Stimulated activated CD8-positive, alpha-beta memory T cell treated with anti-CD3 and anti-CD28 coated beads, Interleukin-12 subunit alpha, Interleukin-12 subunit beta, amount 100 ng/mL, for 4 hours (primary cell): ENCODE results near the gene CDC42BPA.

Source experiments
- DNase-seq: peaks from one replicate; pipeline ENCODE4 v3.0.0-alpha.2; 2020; ENCODE audit warnings: low read depth

The CDC42BPA gene

DNA sequence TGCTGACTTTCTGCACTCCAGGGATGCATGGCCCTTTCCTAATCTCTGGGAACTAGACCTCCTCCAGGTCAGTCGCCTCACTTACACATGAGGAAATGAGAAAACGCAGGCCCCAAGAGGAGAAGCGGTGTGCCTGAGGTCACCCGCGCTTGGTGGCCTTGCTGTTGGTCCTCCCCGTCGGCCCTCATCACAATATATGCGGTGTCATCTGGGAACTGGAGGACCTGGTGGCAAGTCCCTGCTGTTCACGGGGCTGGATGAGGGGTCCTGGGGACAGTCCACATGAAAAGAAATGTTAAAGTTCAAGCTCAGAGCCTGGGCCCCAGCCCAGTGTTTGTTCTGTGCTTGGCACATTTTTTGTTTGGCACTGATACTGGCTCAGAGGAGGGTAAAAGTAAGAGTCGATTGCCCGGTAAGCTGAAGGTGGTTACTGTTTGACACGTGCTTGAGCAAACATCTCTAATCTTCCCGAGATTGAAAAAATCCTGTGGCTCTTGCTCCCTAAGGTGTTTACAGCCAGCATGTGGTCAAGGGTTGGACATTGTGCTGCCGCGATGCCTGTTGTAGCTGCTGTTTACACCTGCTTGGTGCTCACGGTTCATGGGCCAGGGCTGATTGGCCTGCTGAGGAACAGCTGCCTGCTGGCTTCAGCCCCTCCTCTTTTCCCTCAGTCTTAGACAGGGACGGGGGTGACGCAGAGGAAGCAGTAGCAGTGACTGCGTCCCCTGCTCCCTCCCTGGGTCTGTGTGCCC is 373.0 kb downstream of the CDC42BPA start:
- no peak for DNase-seq

DNA sequence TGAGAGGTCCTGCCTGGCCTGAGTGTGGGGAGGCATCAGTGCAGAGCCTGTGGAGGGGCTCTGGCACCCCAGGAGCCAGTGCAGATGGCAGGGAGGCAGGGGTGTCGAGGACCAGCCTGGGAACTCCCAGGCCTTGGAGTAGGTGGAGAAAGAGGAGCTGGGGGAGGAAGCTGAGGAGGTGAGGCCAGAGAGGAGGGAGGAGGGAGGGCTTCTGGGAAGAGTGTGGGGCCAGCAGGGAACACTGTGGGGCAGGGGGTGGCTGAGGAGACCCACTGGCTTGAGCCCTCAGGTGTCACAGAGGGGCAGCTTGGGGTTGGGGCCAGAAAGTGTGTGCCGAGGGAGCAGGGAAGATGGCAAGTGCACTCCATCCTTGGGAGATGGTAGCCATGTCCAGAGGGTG is 374.4 kb downstream of the CDC42BPA start:
- DNase-seq = no peak

DNA sequence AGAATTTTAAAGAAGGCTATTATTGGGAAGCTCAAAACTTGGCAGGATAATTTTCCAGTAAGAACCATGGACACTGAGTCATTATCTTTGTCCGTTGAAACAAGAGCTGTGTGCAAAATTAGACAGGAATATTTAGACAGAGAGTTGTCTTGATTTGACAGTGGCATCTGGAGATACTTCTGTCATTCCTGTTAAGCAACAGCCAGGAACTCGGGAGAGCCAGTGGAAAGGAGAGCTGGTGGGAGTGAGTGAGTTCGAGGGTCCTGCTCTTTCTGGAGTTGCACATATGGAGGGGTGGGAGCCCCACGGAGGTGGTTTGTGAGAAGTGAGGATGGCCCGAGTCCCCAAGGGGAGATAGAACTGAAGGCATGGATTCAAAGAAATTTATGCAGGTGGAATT is 375.1 kb downstream of the CDC42BPA start:
- no peak for DNase-seq

DNA sequence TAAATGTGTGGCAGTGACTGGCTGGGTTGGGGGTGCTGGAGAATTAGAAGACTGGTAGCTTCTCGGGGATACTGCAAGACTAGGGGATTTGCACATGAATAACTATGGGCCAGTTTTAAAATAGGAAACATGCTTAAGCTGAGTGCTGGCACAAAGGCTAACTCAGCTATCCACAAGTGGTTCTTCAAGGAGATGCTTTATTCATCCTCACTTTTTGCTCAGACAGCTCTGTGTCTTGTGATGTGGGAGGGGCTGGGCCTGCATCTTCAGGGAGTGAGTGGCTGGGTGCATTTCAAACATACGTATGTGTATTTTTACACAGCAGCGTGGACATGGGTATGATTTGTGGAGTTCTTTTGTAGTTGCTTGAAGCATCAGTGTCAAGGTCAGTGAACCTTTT is 375.9 kb downstream of the CDC42BPA start:
- DNase-seq = no peak

DNA sequence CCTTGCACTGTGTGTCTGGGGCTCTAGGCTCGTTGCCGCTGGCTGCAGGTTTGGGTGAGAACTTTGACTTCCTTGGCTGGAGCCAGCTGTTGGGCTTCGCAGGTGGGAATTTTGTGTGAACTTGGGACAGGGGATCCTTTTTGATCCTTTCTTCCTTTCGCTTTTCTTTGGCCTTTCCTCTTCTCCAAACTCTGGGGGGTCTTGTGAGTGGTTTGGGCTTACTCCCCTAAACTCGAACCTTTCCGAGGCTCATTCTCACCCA is 377.6 kb downstream of the CDC42BPA start:
- DNase-seq = no peak

DNA sequence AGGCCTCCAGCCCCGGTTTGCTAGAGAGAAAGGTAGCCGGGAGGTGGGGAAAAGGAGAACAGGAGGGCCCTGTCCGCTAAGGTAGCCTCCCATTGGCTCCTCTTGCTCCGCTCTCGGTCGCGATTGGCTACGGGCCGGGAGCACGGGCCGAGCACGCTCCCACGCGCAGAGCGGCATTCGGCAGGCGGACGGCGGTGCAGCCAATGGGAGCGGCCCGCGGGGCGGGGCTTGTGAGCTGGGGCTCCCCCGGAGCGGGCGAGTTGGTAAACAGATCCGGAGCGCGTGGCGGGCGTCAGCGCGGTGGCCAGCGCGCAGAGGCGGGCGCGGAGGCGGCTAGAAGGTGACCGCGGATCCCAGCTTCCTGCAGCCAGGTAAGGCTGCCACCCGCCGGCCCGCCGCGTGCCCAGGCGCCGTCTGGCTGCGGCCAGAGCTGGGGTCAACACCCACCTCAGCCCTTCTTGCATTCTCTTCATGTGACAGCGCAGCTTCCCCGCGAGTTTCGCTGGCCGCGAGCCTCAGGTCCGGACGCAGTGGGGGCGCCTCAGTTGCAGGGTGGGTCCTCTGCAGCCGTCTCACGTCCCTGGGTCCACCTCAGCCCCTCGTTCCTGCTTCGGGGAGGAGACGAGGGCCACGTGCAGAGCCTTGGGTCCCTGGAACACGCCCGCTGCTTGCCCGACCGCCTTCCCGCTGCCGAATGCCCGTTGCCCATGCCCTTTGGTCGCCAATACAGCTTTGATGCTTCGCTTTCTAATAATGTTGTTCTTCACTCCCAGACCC is 378.1 kb downstream of the CDC42BPA start, which contains the start of gene COQ8A:
Gene COQ8A, plus strand, starts transcription at position 266 of the 777 bp plus-strand sequence. CDS start 21,092 bp downstream, outside the sequence.
- DNase-seq = peak; percentile 98
